SK-N-MC (cell line): ENCODE measurements around the gene UNC13C.

Experiments
- EZH2 ChIP-seq: fragments of 200-600 bp; sonication (generic); IDR thresholded peaks from one replicate; pipeline ENCODE4 v1.6.1; 2017; ENCODE audit warnings: antibody characterized with exemption
- POLR2AphosphoS5 ChIP-seq: IDR thresholded peaks from 2 replicates; pipeline ENCODE4 v1.6.1; 2012; ENCODE audit warnings: mild to moderate bottlenecking, low read depth, low read length, borderline replicate concordance

GRCh38 chr15:54131410-54131809, 153.2 kb downstream of the UNC13C start:
- TF ChIP-seq POLR2AphosphoS5, result no peak
- TF ChIP-seq EZH2, result no peak
